Measurements from ENCODE around the gene IL21.
"Not testable (repeated sequence)": the region's sequence is repeated elsewhere in the genome, so short reads cannot be mapped to it uniquely, and the experiment has no call there.

The IL21 gene

GRCh38 chr4:122621016-122621507 is at the start of gene IL21:
Gene IL21, minus strand, starts transcription at chr4:122621066. Its CDS starts 55 bp downstream, at chr4:122621011.
- DNase-seq, result no peak

GRCh38 chr4:122669911-122670738 is 49.3 kb upstream of the IL21 start:
- no peak for DNase-seq

DNA sequence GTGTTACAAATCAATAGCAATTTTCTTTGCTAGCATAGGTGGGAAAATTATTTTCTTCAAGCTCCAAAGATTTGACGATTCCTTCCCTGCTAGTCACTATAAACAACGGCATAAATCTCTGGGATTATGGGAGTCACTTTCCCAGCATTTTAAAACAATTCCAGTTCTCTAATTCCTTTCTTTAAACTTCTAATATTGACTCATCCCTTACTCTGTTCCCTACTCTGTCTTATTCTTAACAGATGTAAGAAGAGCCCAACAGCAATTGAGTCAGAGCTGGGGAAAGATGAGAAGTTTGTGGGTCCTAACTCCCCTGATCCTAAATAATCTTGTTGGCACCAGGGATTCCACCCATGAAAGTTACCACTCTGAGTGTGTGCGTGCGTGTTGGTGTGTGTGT is 47.4 kb upstream of the IL21 start:
- no peak for DNase-seq

GRCh38 chr4:122666527-122667245 is 45.8 kb upstream of the IL21 start:
- DNase-seq, result no peak

DNA sequence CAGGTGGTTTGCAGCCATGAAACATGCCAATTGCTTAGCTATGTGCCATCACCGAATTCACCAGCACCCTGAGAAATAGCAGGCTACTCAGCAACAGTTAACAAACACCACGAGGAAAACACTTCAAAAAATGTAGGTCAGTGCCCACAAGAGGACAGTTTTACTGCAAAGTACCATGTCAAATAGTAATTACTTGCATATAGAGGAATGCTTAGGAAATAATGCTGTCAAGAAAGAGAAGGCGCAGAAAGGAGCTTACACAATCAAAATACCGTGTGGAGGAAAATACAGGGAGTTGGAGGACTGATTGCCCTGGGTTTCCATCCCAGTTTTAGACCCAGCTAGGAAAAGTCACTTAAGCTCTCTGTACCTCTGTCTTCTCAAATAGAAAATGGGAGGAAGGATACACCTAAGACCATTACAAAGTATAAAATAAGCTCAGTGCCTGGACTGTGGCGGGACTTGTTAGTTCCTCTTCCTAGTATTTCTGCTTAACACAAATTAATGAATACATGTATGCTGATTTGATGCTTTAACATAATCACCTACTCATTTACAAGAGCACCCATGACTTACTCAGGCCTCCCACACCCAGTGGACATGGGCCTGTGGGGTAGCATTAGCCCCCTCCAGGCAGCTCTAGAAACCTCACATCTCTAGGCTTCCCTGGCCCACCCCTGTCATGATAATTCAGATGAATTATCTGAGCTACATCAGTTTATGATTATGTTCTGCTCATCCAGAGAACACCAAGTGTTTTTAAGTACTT is 44.5 kb upstream of the IL21 start:
- DNase-seq, result no peak

GRCh38 chr4:122663814-122664610 is 43.1 kb upstream of the IL21 start:
- DNase-seq, result no peak

DNA sequence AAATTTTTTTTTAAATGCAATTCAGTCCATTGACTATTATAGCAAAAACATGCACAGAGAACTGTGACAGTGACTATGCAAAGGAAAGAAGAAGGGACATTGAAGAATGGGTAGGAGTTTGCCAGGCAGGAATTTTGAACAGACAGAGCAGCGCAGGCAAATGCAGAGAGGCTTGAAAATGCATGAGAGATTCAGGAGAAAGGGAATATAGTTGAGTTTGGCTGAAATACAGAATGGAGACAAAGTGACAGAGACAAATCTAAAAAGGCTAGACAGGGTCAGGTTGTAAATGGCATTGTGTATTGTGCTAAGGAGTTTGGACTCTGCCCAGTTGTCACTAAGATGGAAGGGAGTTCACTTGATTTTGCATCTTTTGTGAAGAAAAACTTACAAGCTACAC is 42.4 kb upstream of the IL21 start:
- DNase-seq, result no peak

DNA sequence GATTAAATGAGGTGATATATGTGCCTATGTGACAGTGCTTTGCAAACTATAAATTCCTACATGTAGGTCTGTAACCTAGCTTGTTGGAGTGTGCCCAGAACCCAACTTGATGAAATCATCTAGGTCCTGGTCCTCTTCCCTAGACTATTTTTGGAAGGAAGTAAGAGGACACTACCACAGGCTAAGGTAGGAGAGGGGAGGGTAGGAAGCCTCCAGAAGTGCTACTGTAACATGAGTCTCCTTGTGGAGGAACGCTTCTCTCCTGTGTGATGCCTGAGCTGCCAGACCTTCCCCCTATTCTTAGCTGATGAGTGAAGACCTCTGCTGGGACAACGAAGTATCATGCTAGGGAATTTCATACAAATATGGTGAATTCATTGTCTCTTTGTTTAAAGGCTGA is 41.8 kb upstream of the IL21 start:
- DNase-seq, result no peak

DNA sequence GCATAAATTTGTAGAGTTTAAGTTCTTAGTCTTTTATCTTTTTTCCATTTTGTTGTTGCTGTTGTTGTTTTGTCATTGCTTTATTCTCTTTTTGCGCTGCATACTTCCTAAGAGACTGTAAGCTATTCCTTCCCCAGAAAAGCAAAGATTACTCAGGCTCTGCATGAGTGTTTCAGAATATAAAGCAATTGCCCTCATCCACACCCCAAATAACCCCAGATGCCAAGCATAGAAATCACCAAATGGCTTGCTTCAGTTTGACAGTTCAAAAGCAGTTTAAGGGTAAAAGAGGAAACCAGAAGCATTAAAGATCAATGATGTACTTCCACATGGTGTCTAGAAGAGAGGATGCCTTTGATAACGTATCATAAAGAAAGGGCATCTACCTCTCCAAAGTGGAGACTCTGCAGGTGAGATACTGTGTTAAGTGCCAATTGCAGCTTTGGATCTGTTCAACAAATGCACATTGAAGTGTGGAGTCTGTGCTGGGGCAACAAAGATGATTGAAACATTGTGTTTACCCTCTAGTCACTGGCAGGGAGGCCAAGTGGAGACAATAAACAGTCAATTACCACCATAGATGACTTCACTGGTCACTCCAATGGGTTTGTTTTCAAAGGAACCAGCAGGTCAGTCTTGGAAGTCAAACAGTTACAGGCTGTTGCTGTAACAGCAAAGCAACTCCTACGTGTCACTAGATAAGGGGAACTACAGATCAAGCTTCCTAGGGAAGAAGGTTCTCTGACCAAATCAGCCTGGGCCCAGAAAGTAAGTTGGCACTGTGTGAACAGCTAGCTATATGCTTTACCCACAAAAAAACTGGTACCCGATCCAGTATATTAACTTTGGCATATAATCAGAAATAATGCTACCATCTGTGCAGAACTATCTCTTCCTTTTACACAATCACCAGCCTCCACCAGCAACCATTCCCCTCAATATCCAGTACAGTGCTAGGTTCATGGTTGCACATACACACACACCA is 40.6 kb upstream of the IL21 start:
- DNase-seq, result no peak

- no peak for DNase-seq
These were observed 38.0 kb upstream of the IL21 start for GRCh38 chr4:122658818-122659295.

DNA sequence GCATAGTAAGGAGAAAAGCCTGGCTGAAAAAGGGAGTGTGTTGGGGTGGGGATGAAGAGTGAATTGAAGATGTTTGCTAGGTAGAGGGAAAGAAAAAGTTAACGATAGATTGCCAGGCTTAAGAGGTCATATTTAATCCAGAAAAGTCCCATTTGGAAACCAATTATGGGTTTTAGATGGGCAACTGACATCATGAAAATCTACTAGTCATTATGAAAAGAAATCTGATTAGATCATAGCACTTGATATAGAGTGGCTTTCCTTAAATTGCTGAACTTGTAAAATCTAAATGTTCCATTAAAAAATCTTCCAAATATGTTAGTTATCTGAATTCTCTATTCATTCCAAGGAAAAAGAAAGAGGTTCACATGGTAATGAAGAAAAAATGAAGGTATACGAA is 37.5 kb upstream of the IL21 start:
- no peak for DNase-seq

GRCh38 chr4:122657553-122657952 is 36.7 kb upstream of the IL21 start:
- DNase-seq, result no peak

GRCh38 chr4:122656583-122656982 is 35.7 kb upstream of the IL21 start:
- not testable (repeated sequence) for DNase-seq

DNA sequence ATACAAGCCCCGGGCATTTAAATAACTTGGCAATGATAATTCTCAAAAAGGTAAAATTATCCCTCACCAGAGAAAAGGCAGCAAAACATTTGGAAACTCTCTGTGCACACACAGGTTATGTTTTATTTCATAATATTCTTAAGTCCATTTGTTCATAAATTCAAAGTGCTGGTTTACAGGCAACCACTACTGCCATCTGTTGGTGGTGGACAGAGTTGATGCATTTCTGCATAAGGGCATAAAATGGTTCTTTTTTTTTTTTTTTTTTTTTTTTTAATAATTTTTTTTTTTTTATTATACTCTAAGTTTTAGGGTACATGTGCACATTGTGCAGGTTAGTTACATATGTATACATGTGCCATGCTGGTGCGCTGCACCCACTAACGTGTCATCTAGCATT is 31.5 kb upstream of the IL21 start:
- DNase-seq, result no peak

DNA sequence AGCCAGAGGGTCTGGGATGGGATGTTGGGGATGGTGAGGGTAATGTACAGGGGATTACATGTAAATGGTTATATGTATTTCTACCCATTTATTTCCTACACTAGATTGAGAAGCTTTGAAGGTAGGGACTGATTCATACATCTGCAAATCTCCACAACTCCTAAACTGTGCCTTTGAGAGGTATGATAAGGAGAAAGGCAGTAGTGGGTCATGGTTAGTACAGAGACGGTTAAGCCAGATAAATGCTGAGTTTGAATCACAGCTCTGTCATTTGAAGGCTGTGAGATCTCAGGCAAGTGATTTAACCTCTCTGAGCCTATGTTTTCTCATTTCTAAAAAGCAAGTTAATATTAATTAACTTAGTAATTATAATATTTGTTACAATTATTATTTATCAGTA is 29.3 kb upstream of the IL21 start:
- no peak for DNase-seq

- DNase-seq, result no peak
These were observed 26.8 kb upstream of the IL21 start for GRCh38 chr4:122647656-122648055.

DNA sequence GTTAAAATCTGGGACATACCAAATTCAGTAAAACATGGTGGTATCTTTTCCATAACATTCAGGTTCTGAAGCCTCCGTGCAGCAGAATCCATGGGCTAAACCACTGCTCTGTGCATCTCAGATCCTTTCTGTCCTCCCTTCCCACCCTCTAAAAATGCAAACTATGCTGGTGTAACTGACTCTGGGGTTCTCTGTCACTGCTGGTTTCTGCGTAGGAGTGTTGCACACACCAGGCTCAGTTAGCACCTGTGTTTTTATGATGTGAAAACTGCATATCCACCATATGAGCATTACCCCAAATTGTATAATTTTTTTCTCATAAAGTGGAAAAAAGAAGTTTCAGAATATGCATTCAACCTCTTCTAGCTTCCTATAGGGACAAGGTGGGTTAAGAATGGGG is 22.4 kb upstream of the IL21 start:
- DNase-seq, result no peak

DNA sequence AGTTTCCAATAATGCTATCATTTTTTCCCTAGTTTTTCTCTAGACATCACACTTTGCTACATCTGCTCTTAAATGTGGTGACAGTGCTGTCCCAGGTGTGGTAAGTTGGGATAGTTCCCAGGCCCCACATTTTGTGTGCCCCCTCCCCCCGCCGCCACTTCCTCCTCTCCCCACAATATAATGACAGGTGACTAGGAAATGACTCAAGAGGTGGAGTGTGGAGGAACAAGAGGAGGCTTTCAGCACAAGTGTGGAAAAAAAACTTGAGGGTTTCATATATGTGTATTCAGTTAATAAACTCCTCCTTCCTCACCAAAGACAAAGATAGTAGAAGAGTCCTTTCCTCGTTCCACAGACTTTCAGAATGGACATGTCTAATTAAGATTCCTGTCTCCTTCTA is 18.3 kb upstream of the IL21 start:
- DNase-seq, result no peak

- DNase-seq, result no peak
These were observed 15.8 kb upstream of the IL21 start for GRCh38 chr4:122636697-122637096.

GRCh38 chr4:122635205-122635604 is 14.3 kb upstream of the IL21 start:
- DNase-seq, result no peak

- DNase-seq, result no peak
These were observed 12.3 kb upstream of the IL21 start for GRCh38 chr4:122633211-122633610.

Data from NCI-H2171 (cell line).